ENCODE data around the gene CCT2. TPM values are rescaled to one million over a fixed set of nuclear protein-coding genes. Genes with fewer than 3 reads are reported as not detected.

Gene CCT2
- total and polyA plus RNA-seq, 2 experiments from 2014 or later: 177 to 206 TPM

- Histone ChIP-seq H3K79me2 (no peaks in the 10 kb centered on the region), H3K36me3 (replicated peaks; ENCODE audit: insufficient read depth, low read depth) (no peaks in the 10 kb centered on the region), H3K4me2 (no peak within 1 kb of the TSS), H3K27ac (no peak within 1 kb of the TSS), H3K9me2 (replicated peaks; ENCODE audit: insufficient read depth) (no peaks in the 10 kb centered on the region), H3K9me3 (ENCODE audit: low read depth) (no peaks in the 10 kb centered on the region), H2AFZ (no peak within 1 kb of the TSS), H3K4me3 (no peak within 1 kb of the TSS), H4K20me1 (ENCODE audit: insufficient read depth, poor library complexity, severe bottlenecking) (no peaks in the 10 kb centered on the region), H3K27me3 (no peaks in the 10 kb centered on the region), H3K4me1 (ENCODE audit: insufficient read depth) (no peaks in the 10 kb centered on the region)
- DNase-seq (ENCODE audit: low spot score): no peak
- TF ChIP-seq EZH2 (IDR thresholded peaks at IDR 0.05; ENCODE audit: borderline replicate concordance) (no peak), EZH2phosphoT487 (IDR thresholded peaks at IDR 0.05; ENCODE audit: low read depth, severe bottlenecking, unreplicated experiment) (no peak), CTCF (IDR thresholded peaks at IDR 0.05; ENCODE audit: poor library complexity) (no peak)
- 85% methylated on average over 11 of the region's 11 CpGs for WGBS (ENCODE audit: low lambda C conversion rate, missing lambda C conversion rate)
Observed at GRCh38 chr12:69610729-69611128, 25.5 kb downstream of the CCT2 start, which contains the start of gene LRRC10. Gene LRRC10, minus strand, starts transcription at chr12:69610907. Its CDS starts 69 bp downstream, at chr12:69610838.

GRCh38 chr12:69613351-69613750 is 28.1 kb downstream of the CCT2 start:
- H3K9me2 ChIP-seq (replicated peaks; ENCODE audit: insufficient read depth): no peaks in the 10 kb centered on the region
- H4K20me1 ChIP-seq (ENCODE audit: insufficient read depth, poor library complexity, severe bottlenecking): no peaks in the 10 kb centered on the region
- no peaks in the 10 kb centered on the region for H3K79me2 ChIP-seq
- H3K9me3 ChIP-seq (ENCODE audit: low read depth): no peaks in the 10 kb centered on the region
- H3K4me3 ChIP-seq: no peak overlapping the region
- no peaks in the 10 kb centered on the region for H3K36me3 ChIP-seq (replicated peaks; ENCODE audit: insufficient read depth, low read depth)
- no peak overlapping the region for H3K4me2 ChIP-seq
- TF ChIP-seq EZH2 (IDR thresholded peaks at IDR 0.05; ENCODE audit: borderline replicate concordance) (no peak), EZH2phosphoT487 (IDR thresholded peaks at IDR 0.05; ENCODE audit: low read depth, severe bottlenecking, unreplicated experiment) (no peak), CTCF (IDR thresholded peaks at IDR 0.05; ENCODE audit: poor library complexity) (no peak)
- DNase-seq (ENCODE audit: low spot score): no peak
- no peaks in the 10 kb centered on the region for H3K4me1 ChIP-seq (ENCODE audit: insufficient read depth)
- no peak overlapping the region for H2AFZ ChIP-seq
- H3K27me3 ChIP-seq: no peaks in the 10 kb centered on the region
- no peak overlapping the region for H3K27ac ChIP-seq

- no peak for TF ChIP-seq EZH2phosphoT487 (IDR thresholded peaks at IDR 0.05; ENCODE audit: low read depth, severe bottlenecking, unreplicated experiment)
- no peak for TF ChIP-seq CTCF (IDR thresholded peaks at IDR 0.05; ENCODE audit: poor library complexity)
- TF ChIP-seq EZH2 (IDR thresholded peaks at IDR 0.05; ENCODE audit: borderline replicate concordance): no peak
- DNase-seq (ENCODE audit: low spot score): no peak
- Histone ChIP-seq H3K4me1 (ENCODE audit: insufficient read depth) (no peaks in the 10 kb centered on the region), H3K27me3 (no peaks in the 10 kb centered on the region), H3K4me2 (no peak overlapping the region), H3K9me3 (ENCODE audit: low read depth) (no peaks in the 10 kb centered on the region), H3K36me3 (replicated peaks; ENCODE audit: insufficient read depth, low read depth) (no peaks in the 10 kb centered on the region), H3K79me2 (no peaks in the 10 kb centered on the region), H3K27ac (no peak overlapping the region), H2AFZ (no peak overlapping the region), H3K9me2 (replicated peaks; ENCODE audit: insufficient read depth) (no peaks in the 10 kb centered on the region), H3K4me3 (no peak overlapping the region), H4K20me1 (ENCODE audit: insufficient read depth, poor library complexity, severe bottlenecking) (no peaks in the 10 kb centered on the region)
- 86% methylated on average over 14 of the region's 14 CpGs for WGBS (ENCODE audit: low lambda C conversion rate, missing lambda C conversion rate)
Observed at GRCh38 chr12:69616025-69616424, 30.8 kb downstream of the CCT2 start.

- Histone ChIP-seq H3K4me1 (ENCODE audit: insufficient read depth) (no peaks in the 10 kb centered on the region), H3K9me3 (ENCODE audit: low read depth) (no peaks in the 10 kb centered on the region), H2AFZ (no peak overlapping the region), H3K27me3 (no peaks in the 10 kb centered on the region), H3K79me2 (no peaks in the 10 kb centered on the region), H3K4me2 (no peak overlapping the region), H3K36me3 (replicated peaks; ENCODE audit: insufficient read depth, low read depth) (no peaks in the 10 kb centered on the region), H4K20me1 (ENCODE audit: insufficient read depth, poor library complexity, severe bottlenecking) (no peaks in the 10 kb centered on the region), H3K9me2 (replicated peaks; ENCODE audit: insufficient read depth) (no peaks in the 10 kb centered on the region), H3K27ac (no peak overlapping the region), H3K4me3 (no peak overlapping the region)
- no peak for TF ChIP-seq EZH2phosphoT487 (IDR thresholded peaks at IDR 0.05; ENCODE audit: low read depth, severe bottlenecking, unreplicated experiment)
- no peak for DNase-seq (ENCODE audit: low spot score)
- WGBS (ENCODE audit: low lambda C conversion rate, missing lambda C conversion rate): 67% methylated on average over 6 of the region's 6 CpGs
Observed at GRCh38 chr12:69619050-69619449, 33.8 kb downstream of the CCT2 start.
